GM19452 (cell line): Measurements from ENCODE around the gene EP400.

Source experiments
- ATAC-seq: cut with Tn5 transposase; IDR thresholded peaks from one replicate; pipeline ENCODE4 v1.9.1; 2021; ENCODE audit not compliant: unreplicated experiment

The EP400 gene

DNA sequence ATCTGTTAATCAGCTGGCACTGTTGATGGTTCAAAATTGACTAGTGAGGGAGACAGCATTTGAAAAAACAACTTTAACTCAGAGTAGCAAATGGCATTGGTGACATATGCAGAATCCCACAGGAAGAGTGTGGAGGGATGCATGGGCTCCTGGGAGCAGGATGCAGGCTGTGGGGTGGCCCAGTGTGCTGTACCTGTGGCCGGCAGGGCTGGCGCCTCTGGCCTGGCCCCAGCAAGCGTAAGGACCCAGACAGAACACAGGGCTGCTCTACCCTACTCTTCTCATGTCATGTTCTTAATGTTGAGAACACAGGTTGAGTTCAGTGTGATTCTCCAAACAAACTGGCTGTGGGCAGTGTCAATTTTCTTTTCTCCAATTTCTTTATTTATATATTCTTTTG is 160.9 kb downstream of the EP400 start:
- ATAC-seq = no peak

DNA sequence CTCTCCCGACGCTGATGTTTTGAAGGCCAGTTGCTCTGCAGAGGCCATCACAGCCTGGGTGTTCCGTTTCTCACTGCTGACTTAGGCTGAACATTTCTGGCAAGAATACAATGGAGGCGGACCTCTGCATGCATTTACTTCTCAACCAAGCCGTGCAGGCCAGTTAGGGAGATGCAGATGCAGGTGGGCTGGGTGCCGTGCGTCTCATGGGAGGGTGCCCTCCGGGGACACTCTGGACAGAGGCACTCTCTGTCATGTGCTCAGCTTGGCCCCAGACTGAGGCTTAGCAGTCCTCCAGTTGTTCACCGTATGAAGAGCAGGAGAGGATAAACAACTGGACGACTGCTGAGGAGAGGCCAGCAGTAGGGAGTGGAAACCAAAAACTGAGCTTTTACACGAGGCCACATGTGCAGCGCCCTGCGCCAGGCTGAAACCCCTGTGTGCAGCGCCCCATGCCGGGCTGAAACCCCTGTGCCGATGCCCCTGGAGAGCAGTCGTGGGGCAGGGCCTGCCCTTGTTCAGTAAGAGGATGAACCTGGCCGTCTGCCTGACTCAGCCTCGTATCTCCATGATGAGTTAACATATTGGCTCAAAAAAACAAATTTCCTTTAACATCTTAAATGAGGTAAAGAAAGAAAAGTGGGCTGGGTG is 162.0 kb downstream of the EP400 start:
- no peak for ATAC-seq

DNA sequence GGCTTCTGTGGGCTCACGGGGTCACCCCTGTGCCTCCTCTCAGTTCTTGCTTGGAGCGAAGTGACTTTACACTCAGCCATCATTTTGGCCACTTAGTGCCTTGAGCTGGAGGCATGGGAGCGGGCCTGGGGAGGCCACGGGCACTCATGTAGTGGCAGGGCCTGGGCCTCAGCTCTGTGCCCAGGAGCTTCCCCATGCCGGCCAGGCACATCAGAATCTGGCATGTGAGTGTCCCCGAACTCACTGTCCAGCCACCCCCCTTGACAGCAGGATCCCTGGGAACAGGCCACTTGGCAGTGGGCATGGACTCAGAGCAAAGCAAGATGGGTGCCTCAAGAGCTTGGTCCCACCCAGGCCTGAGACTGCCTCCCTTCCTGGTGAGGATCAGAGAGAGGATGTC is 164.9 kb downstream of the EP400 start:
- ATAC-seq = no peak

DNA sequence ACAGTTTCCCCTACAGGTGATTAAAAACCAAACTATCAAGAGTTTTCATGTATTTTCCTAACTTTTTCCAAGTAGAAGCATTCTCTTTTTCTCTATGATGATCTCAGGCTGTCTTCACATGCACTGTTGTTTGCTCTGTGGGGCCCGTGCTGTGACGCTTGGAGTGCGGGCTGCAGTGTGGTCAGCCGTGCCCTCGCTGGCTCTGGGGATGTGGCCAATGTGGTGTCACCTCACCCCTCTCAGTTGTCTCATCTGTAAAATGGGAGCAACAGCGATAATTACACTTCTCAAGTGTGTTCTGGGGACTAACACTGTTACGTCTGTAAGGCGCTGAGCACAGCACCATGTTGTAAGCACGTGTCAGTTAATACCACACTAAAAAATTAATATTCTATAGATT is 165.8 kb downstream of the EP400 start:
- no peak for ATAC-seq

DNA sequence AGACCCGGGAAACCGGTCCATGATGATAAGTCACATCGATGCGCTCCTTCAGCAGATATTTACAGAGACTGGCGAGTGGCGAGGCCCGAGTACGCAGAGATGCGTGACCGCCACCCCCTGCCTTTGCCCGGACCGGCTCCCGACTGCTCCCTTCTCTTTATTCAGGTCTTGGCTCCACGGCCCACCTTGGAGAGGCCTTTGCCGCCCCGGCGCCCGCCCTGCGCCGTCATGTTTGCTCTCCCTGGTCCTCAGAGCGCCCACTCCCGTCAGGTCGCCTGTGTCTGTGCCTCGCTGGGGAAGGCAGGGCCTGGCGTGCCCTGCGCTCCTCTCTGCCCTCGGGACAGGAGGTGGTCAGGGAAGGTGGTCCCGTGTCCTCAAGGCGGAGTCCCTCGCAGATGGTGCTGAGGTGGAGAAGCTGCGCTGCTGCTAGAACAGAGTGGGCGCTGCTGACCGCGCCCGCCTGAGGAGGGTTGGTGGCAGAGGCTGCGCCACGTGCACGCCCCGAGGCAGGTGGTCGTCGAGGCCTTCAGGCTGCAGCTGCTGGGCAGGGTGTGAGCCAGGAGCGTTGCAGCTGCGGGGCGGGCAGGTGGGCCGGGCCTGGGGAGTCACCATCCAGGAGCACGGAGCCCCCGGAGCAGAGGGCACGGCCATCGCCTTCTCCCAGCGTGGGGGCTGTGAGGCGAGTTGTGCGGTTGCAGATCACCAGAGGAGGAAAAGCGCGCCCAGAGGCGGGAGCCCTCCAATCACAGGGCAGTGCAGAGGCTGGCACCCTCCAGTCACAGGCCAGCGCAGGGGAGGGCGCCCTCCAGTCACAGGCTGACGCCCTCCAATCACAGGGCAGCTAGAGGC is 167.2 kb downstream of the EP400 start:
- ATAC-seq = no peak

DNA sequence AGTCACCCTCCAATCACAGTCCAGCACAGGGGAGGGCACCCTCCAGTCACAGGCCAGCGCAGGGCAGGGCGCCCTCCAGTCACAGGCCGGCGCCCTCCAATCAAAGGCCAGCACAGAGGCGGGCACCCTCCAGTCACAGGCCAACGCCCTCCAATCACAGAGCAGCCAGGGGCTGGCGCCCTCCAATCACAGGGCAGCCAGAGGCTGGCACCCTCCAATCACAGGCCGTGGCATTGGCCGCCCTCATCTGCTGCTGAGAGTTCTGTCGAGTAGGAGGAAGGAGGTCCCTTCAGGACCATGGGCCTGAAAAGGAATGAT is 167.8 kb downstream of the EP400 start:
- no peak for ATAC-seq

DNA sequence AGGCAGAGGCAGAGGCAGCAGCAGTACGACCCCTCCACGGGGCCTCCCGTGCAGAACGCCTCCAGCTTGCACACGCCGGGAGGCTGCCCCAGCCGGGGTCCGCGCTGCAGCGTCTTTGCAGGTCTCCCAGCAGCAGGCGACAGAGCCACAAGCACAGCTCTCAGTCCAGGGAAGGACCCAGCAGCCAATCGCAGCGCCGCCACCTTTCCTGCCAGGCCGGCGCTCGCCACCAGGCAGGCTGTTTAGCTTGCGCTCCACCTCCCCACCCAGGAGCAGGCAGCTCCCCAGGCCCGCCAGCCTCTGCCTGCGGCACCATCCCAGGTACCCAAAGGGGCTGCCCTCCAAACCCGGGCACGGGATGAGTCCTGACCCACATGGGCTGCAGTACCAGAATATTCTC is 169.1 kb downstream of the EP400 start:
- ATAC-seq = no peak

DNA sequence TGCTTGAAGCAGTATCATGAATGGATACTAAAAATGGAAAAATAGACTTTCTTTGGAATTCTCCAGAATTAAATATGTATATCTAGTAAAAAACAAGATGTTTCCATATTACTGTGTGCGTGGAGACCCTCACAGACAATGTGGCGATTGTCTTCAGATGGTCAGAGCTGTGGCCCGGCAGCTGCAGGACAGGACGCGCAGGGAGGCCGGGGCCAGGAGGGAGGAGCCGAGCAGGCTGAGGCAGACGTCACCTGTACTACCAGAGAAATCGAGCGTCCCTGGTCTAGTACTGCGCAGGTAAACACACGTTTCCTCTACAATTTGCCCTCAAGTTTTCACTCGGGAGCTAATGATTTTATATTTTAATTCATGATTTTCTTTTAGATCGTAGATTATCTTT is 171.5 kb downstream of the EP400 start:
- ATAC-seq = no peak

DNA sequence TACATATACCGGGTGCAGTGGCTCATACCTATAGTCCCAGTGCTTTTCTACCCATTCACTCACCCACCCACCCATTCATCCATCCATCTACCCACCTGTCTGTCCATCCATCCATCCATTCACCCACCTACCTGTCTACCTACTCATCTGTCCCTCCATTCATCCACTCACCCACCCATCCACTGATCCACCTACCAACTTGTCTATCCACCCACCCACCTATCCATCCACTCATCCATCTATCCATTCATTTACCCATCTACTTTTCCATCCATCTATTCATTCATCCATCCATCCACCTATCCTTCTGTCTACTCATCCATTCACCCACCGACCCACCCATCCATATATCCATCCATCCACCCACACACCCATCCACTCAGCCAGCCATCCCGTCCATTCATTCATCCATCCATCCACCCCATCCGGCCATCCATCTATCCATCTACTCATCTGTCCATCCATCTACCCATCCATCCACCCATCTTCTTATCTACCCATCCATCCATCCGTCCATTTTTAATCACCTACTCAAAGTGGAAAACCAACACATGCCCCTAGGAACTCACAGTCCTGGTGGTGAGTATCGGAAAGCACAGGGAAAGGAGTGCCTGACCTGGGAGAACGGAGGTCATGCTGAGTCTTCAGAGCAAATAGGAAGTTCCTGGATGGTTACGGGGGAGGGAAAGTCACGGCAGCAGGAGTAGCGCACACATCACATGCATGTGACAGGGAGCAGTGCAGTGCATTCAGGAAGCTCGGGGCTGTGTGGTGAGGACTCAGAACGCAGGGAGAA is 174.4 kb downstream of the EP400 start:
- no peak for ATAC-seq

DNA sequence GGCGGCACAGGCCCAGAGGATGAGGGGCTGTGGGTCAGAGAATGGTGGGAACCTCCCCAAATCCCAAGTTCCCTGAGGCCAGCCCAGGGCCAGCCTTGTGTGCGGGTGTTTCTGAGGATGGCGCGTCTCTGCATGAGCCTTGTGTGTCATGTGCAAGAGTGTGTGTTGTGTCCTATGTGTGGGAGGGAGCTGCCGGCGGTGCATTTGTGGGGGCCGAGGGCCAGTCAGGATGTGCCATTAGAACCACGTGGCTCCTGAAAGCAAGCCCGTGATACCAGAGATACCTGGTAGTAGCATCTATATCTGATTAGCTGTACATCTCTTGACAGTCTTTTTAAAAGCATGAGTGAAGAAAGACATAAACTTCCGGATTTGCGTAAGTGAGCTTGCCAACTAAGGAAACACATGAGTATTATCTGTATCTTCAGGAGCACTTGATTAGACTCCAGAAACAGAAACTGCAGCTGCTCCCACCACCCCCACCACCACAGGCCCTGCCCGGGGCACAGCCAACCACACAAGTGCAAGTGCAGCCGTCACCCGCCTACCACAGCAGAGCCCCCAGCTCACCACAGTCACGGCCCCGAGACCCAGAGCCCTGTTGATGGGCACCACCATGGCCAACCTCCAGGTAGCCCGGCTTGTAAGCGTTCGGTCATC is 175.2 kb downstream of the EP400 start:
- no peak for ATAC-seq

DNA sequence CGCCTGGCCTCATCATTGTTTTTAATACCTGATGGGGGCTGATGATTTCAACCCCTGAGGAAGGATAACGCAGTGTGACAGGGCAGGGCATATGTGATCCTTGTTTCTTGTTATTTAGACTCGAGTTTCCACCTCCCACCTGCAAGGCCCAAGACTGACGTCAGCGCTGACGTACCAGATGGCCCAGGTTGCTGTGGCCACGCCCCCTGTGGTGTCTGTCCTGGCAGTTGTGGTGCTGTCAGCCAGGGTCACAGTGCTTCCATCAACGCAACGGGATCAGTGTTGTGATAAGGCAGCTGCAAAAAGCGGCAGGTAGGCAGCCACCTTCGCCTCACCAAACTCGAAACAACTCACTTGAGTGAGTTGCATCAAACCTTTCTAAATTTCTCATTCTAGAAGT is 176.0 kb downstream of the EP400 start:
- no peak for ATAC-seq

DNA sequence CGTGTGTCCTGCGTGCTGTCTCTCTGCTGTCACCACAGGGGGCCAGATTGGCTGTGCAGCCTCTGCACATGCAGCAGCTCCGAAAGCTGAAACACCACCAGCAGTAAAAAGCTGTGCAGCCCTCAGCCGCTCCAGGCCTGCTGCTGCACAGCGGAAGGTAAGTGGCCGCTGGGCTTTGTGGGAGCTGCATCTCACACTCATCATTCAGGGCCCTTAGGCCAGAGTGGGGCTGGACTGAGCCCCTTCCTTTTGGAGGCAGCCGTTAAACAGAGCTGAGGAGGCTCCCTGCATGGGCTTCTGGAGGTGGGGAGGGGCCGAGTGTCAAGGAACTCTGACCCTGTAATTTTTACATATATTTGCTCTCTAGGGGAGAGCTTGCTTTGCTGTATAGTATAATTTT is 177.3 kb downstream of the EP400 start:
- ATAC-seq = no peak

DNA sequence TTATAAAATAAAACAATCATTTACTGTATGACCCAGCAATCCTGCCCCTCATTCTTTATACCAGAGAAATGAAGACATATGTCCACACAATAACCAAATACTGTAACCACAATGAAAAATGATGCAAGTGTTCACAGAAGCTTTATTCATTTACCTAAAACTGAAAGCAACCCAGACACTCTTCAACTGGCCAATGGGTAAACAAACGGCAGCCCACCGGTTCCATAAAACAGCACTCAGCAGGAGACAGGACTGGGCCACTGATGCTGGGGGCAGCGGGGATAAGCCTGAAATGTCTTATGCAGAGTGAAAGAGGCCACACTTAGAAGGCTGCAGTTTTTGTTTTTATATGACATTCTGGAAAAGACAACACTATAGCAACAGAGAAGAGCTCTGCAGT is 179.3 kb downstream of the EP400 start:
- ATAC-seq = no peak

DNA sequence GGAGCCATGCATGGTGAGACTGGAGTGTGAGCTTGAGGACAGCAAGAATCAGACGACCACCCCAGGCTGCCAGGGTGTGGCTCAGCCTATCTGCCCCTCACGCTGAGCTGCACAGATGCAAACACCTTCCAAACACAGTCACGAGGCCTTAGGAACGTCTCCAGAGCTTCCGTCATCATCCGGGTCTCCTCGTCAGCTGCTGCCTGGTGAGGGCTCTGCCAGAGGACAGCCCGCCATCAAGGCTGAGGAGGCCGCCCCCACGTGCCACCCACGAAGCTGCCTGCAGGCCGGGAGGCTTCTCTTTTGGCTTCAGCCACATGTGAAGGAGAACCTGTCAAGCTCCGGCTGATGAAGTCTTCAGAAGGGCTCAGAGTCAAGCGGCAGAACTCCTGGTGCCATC is 180.9 kb downstream of the EP400 start:
- no peak for ATAC-seq
